Colonic mucosa (tissue), 4 donors: ENCODE measurements around the gene ACTA2. TPM values are rescaled to one million over a fixed set of nuclear protein-coding genes. Genes with fewer than 3 reads are reported as not detected.

Experiments
- DNase-seq: peaks from one replicate; pipeline ENCODE4 v3.0.0-alpha.2; 2020
- H3K27ac ChIP-seq: fragments of 200-600 bp; one replicate; pipeline ENCODE4 v1.8.0; 2021
- H3K27me3 ChIP-seq: fragments of 200-600 bp; one replicate; pipeline ENCODE4 v1.8.0; 2021
- H3K36me3 ChIP-seq: fragments of 200-600 bp; one replicate; pipeline ENCODE4 v1.8.0; 2021
- H3K4me1 ChIP-seq: fragments of 200-600 bp; one replicate; pipeline ENCODE4 v1.8.0; 2021; ENCODE audit warnings: mild to moderate bottlenecking
- H3K4me3 ChIP-seq: fragments of 200-600 bp; one replicate; pipeline ENCODE4 v1.8.0; 2021
- H3K9ac ChIP-seq, 2 donors: one replicate each; pipeline ENCODE4 v1.7.0; 2013; ENCODE audit warnings: control low read depth in 2 of 2, low read depth in 2 of 2, low read length in 2 of 2
- H3K9me3 ChIP-seq: fragments of 200-600 bp; one replicate; pipeline ENCODE4 v1.8.0; 2021
- CTCF ChIP-seq: fragments of 200-600 bp; IDR thresholded peaks from one replicate; pipeline ENCODE4 v1.8.0; 2022; ENCODE audit warnings: antibody characterized with exemption, mild to moderate bottlenecking
- intact Hi-C: fragments of 100-400 bp; cut with DNase I; formaldehyde crosslinking; loops from one replicate; pipeline ENCODE4 v1.14.1; 2022
- total RNA-seq, 2 donors: library from RNA; stranded (reverse); fragmentation: NEBNext Ultra II Directional in 1 of 2; extraction: Animal tissue kit (Norgen Biotek cat#: 25700) in 1 of 2; gene quantifications; one replicate each; pipeline ENCODE4 v1.2.1, GENCODE V29; 2021
- donor health status: healthy.
- donor health status: DM: no; HTN: no; CAD: no.
- donor health status: DM: no; HTN: no; CAD: no.

The ACTA2 gene
- total RNA-seq, 2 donors from 2014 or later, result 88.3 to 265 TPM

- H3K27me3 ChIP-seq, result no peaks in the 10 kb centered on the region
- intact Hi-C loops, result loop anchor here (5.0 kb wide), 1 partner anchor 49 kb away; no protein-coding TSS in a partner anchor
- H3K27ac ChIP-seq, result no peak overlapping the region
- no peaks in the 10 kb centered on the region for H3K4me1 ChIP-seq
- peak; percentile 67 for TF ChIP-seq CTCF
- H3K9me3 ChIP-seq, result no peaks in the 10 kb centered on the region
- DNase-seq, result no peak
- H3K36me3 ChIP-seq, result no peaks in the 10 kb centered on the region
- H3K4me3 ChIP-seq, result no peak overlapping the region
- no peak overlapping the region for H3K9ac ChIP-seq
These were observed 34.1 kb upstream of the ACTA2 start for GRCh38 chr10:88986549-88987242.

GRCh38 chr10:88984525-88984924 is 32.0 kb upstream of the ACTA2 start:
- no peak for TF ChIP-seq CTCF
- intact Hi-C loops, result no loop called here
- Histone ChIP-seq H3K36me3 (no peaks in the 10 kb centered on the region), H3K9me3 (no peaks in the 10 kb centered on the region), H3K27ac (peak overlapping the region; percentile 34), H3K27me3 (no peaks in the 10 kb centered on the region), H3K4me3 (no peak overlapping the region), H3K9ac (no peak overlapping the region), H3K4me1 (no peaks in the 10 kb centered on the region)
- DNase-seq, result no peak

- no peaks in the 10 kb centered on the region for H3K27me3 ChIP-seq
- no peak overlapping the region for H3K4me3 ChIP-seq
- H3K9ac ChIP-seq, result peak overlapping the region in 1 of 2 donors; percentile 3
- no peaks in the 10 kb centered on the region for H3K9me3 ChIP-seq
- no peaks in the 10 kb centered on the region for H3K4me1 ChIP-seq
- H3K27ac ChIP-seq, result peak overlapping the region; percentile 34
- H3K36me3 ChIP-seq, result no peaks in the 10 kb centered on the region
- no peak for DNase-seq
- intact Hi-C loops, result no loop called here
- TF ChIP-seq CTCF, result no peak
These were observed 31.4 kb upstream of the ACTA2 start for GRCh38 chr10:88983939-88984338.

GRCh38 chr10:88983206-88983605 is 30.6 kb upstream of the ACTA2 start:
- Histone ChIP-seq H3K4me3 (no peak overlapping the region), H3K27me3 (no peaks in the 10 kb centered on the region), H3K9me3 (no peaks in the 10 kb centered on the region), H3K27ac (no peak overlapping the region), H3K4me1 (no peaks in the 10 kb centered on the region), H3K9ac (no peak overlapping the region), H3K36me3 (no peaks in the 10 kb centered on the region)
- no peak for TF ChIP-seq CTCF
- no peak for DNase-seq
- intact Hi-C loops, result no loop called here

- no peak for TF ChIP-seq CTCF
- H3K27ac ChIP-seq, result no peak overlapping the region
- no peaks in the 10 kb centered on the region for H3K4me1 ChIP-seq
These were observed 29.8 kb upstream of the ACTA2 start for GRCh38 chr10:88982366-88982765.

More at GRCh38 chr10:88982366-88982765, 29.8 kb upstream of the ACTA2 start:
- H3K36me3 ChIP-seq, result no peaks in the 10 kb centered on the region
- no peaks in the 10 kb centered on the region for H3K9me3 ChIP-seq
- no peak overlapping the region for H3K4me3 ChIP-seq
- no peaks in the 10 kb centered on the region for H3K27me3 ChIP-seq
- H3K9ac ChIP-seq, result no peak overlapping the region
- intact Hi-C loops, result no loop called here
- DNase-seq, result no peak
